Loucy (cell line): ENCODE measurements around the gene LDLRAD4.

Experiments used
- CTCF ChIP-seq: fragments of 200-600 bp; sonication (generic); conservative IDR thresholded peaks from 2 replicates; pipeline ENCODE4 v1.5.1; 2014; ENCODE audit warnings: mild to moderate bottlenecking, antibody characterized with exemption, low read length
- EZH2phosphoT487 ChIP-seq: fragments of 200-600 bp; IDR thresholded peaks from 2 replicates; pipeline ENCODE4 v1.6.1; 2018; ENCODE audit warnings: antibody characterized with exemption, mild to moderate bottlenecking, moderate library complexity, borderline replicate concordance

- TF ChIP-seq CTCF (no peak), EZH2phosphoT487 (no peak)
Measured at GRCh38 chr18:13587937-13588336, 369.4 kb downstream of the LDLRAD4 start.
